Activated naive CD4-positive, alpha-beta T cell treated with anti-CD3 and anti-CD28 coated beads for 36 hours (primary cell): ENCODE data around the gene RASGRP1. TPM values are rescaled to one million over a fixed set of nuclear protein-coding genes. Genes with fewer than 3 reads are reported as not detected.

Experiments
- CTCF ChIA-PET: fragments of 350-600 bp; sonication (Branson Sonifier 250); formaldehyde crosslinking; loops from one replicate; lab custom pipeline; 2021; ENCODE audit warnings: antibody characterized with exemption; lab: Charles Lee
- DNase-seq: peaks from one replicate; pipeline ENCODE4 v3.0.0-alpha.2; 2020
- H3K27ac Mint-ChIP-seq: one replicate; pipeline ENCODE4 v1.8.0; 2021; ENCODE audit warnings: mild to moderate bottlenecking, mixed read lengths
- H3K27me3 Mint-ChIP-seq: one replicate; pipeline ENCODE4 v1.8.0; 2021; ENCODE audit warnings: low read depth, mixed read lengths
- H3K36me3 Mint-ChIP-seq: one replicate; pipeline ENCODE4 v1.8.0; 2021; ENCODE audit warnings: low read depth, mixed read lengths
- H3K4me1 Mint-ChIP-seq: one replicate; pipeline ENCODE4 v1.8.0; 2021; ENCODE audit warnings: low read depth, mixed read lengths
- H3K4me3 Mint-ChIP-seq: one replicate; pipeline ENCODE4 v1.8.0; 2021; ENCODE audit warnings: mild to moderate bottlenecking, moderate library complexity, mixed read lengths
- H3K9me3 Mint-ChIP-seq: one replicate; pipeline ENCODE4 v1.8.0; 2021; ENCODE audit warnings: mixed read lengths
- intact Hi-C: fragments of 100-400 bp; cut with micrococcal nuclease; formaldehyde crosslinking; loops from one replicate; pipeline ENCODE4 v1.15.1; 2023
- total RNA-seq, 2 experiments: library from RNA; stranded (reverse); gene quantifications; one replicate each; pipeline ENCODE4 v1.2.3, GENCODE V29; 2021

RASGRP1 gene
- total RNA-seq, 2 experiments from 2014 or later, result 44.2 to 44.9 TPM

- peaks cover 8% of the 10 kb centered on the region for H3K4me1 Mint-ChIP-seq
- H3K9me3 Mint-ChIP-seq, result peaks cover 5% of the 10 kb centered on the region
- CTCF ChIA-PET, result interaction anchor here (0.6 to 4.0 kb wide), 6 partner anchors 13 to 187 kb away, joined by 3 to 22 read pairs (median 4); partner anchors contain the start of gene RASGRP1
- intact Hi-C loops, result no loop called here
- H3K4me3 Mint-ChIP-seq, result no peak overlapping the region
- DNase-seq, result no peak
- H3K36me3 Mint-ChIP-seq, result peaks cover 61% of the 10 kb centered on the region
- H3K27ac Mint-ChIP-seq, result peak overlapping the region; percentile 54
- H3K27me3 Mint-ChIP-seq, result no peaks in the 10 kb centered on the region
Observed at GRCh38 chr15:38503496-38503895, 61.1 kb downstream of the RASGRP1 start.

DNA sequence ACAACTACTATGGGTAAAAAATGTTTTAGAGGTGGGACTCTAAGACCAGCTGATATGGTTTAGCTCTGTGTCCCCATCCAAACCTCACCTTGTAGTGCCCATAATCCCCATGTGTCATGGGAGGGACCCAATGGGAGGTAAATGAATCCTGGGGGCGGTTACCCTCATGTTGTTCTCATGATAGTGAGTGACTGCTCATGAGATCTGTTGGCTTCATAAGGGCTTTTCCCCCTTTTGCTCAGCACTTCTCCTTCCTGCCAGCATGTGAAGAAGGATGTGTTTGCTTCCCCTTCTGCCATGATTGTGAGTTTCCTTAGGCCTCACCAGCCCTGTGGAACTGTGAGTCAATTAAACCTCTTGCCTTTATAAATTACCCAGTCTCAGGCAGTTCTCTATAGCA lies 65.0 kb downstream of the RASGRP1 start:
- no peak for DNase-seq
- CTCF ChIA-PET, result interaction anchor here (0.7 to 2.4 kb wide), 4 partner anchors 46 to 204 kb away, joined by 3 to 8 read pairs (median 4); partner anchors contain the start of gene FAM98B
- Mint-ChIP-seq H3K4me3 (no peak overlapping the region), H3K9me3 (peaks cover 5% of the 10 kb centered on the region), H3K36me3 (peaks cover 52% of the 10 kb centered on the region), H3K27me3 (no peaks in the 10 kb centered on the region), H3K4me1 (peaks cover 10% of the 10 kb centered on the region), H3K27ac (no peak overlapping the region)
- intact Hi-C loops, result no loop called here

DNA sequence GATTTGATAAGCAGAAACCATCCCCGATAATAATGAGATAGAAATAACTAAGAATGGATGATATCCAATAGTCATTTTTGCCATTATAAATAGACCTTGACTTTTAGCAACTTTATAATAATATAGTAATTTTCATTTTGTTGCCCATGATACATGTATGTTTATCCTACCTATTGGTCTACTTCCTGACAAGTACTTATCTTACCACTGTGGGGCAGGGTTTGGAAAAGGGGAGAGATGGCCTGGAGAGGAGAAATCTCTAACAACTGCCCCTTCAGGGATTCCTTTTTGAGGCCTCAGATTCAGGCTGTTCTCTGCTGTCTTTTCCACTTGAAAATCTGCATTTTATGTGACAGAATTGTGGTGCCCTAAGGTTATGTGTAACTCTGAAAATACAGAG lies 68.5 kb downstream of the RASGRP1 start:
- intact Hi-C loops, result no loop called here
- H3K4me3 Mint-ChIP-seq, result no peak overlapping the region
- H3K9me3 Mint-ChIP-seq, result peaks cover 5% of the 10 kb centered on the region
- H3K27ac Mint-ChIP-seq, result peak overlapping the region; percentile 53
- peaks cover 40% of the 10 kb centered on the region for H3K36me3 Mint-ChIP-seq
- DNase-seq, result no peak
- H3K4me1 Mint-ChIP-seq, result peaks cover 18% of the 10 kb centered on the region
- H3K27me3 Mint-ChIP-seq, result no peaks in the 10 kb centered on the region
- CTCF ChIA-PET, result interaction anchor here (0.5 to 1.7 kb wide), 5 partner anchors 29 to 202 kb away, joined by 3 to 6 read pairs (median 4); partner anchors contain the start of gene RASGRP1

GRCh38 chr15:38490242-38490922 lies 74.2 kb downstream of the RASGRP1 start:
- peaks cover 28% of the 10 kb centered on the region for H3K36me3 Mint-ChIP-seq
- H3K4me1 Mint-ChIP-seq, result peaks cover 46% of the 10 kb centered on the region
- intact Hi-C loops, result no loop called here
- no peaks in the 10 kb centered on the region for H3K9me3 Mint-ChIP-seq
- no peak overlapping the region for H3K4me3 Mint-ChIP-seq
- CTCF ChIA-PET, result interaction anchor here (0.7 to 1.1 kb wide), 5 partner anchors 13 to 197 kb away, joined by 3 to 8 read pairs (median 3); no protein-coding TSS in a partner anchor
- no peak for DNase-seq
- H3K27me3 Mint-ChIP-seq, result no peaks in the 10 kb centered on the region
- peak overlapping the region; percentile 30 for H3K27ac Mint-ChIP-seq

DNA sequence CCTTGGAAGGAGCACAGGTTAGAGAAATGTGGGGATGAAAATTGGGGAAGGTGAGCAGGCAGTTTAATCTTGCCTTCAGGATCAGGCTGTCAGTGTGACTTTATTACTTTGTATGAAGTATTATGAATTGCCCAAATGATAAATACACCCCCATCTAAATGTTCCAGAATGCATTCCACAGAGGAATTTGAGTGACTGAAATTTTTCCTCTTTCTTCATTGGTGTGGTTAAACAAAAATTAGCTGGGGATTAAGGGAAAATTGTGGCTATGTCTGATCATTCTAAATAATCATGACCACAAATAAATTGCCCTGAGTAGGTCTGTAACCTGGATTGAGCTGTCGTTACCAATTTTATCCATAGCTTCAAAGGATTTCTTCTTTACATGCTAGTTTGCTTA lies 77.2 kb downstream of the RASGRP1 start:
- Mint-ChIP-seq H3K36me3 (peaks cover 26% of the 10 kb centered on the region), H3K27ac (peak overlapping the region; percentile 85), H3K27me3 (no peaks in the 10 kb centered on the region), H3K4me3 (peak overlapping the region; percentile 19), H3K4me1 (peaks cover 49% of the 10 kb centered on the region), H3K9me3 (no peaks in the 10 kb centered on the region)
- no peak for DNase-seq
- CTCF ChIA-PET, result interaction anchor here (0.7 to 2.7 kb wide), 6 partner anchors 12 to 212 kb away, joined by 3 to 12 read pairs (median 4); no protein-coding TSS in a partner anchor
- intact Hi-C loops, result loop anchor here (1.0 kb wide), 4 partner anchors 21 to 203 kb away; no protein-coding TSS in a partner anchor

DNA sequence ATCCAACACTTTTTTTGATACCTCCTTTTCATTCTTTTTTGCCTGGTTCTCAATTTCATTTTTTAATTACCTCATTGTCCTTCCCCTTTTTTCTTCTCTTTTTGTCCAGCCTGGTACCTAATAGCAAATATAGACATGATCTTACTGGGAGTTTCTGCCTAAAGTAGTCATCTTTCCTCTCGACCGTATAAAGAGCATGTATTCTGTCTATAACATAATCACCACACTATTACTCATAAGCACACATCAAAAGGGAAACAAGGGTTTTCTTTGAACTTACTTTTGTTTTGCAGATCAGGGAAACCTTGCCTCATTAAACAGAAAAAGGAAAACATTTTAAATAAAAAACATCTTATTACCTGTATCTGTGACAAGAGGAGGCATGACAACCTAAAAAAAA lies 77.7 kb downstream of the RASGRP1 start:
- Mint-ChIP-seq H3K27ac (peak overlapping the region; percentile 85), H3K4me3 (peak overlapping the region; percentile 29), H3K9me3 (no peaks in the 10 kb centered on the region), H3K4me1 (peaks cover 52% of the 10 kb centered on the region), H3K36me3 (peaks cover 26% of the 10 kb centered on the region), H3K27me3 (no peaks in the 10 kb centered on the region)
- CTCF ChIA-PET, result interaction anchor here (1.0 to 2.6 kb wide), 4 partner anchors 47 to 213 kb away, joined by 3 to 18 read pairs (median 8); no protein-coding TSS in a partner anchor
- intact Hi-C loops, result loop anchor here (1.0 kb wide), 4 partner anchors 21 to 203 kb away; no protein-coding TSS in a partner anchor
- DNase-seq, result no peak

DNA sequence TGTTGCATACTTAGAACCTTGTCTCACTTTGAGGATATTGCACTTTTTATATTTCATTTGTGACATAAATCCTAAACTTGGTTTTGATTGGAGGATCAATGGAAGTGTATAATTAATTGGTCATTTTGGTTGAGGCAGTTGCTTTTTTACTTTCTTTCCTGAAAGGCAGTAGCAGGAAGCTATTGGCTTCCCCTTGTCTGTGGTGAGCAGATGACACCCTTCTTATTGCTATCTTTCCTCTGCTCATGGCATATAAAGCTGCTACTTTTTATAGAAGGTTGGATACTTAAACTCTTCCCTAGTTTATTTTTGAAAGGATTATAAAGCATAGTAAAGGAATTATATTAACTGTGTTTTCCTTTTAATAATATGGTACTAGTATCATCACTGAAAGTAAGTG lies 82.0 kb downstream of the RASGRP1 start:
- Mint-ChIP-seq H3K4me1 (peaks cover 45% of the 10 kb centered on the region), H3K36me3 (peaks cover 27% of the 10 kb centered on the region), H3K27ac (peak overlapping the region; percentile 25), H3K27me3 (no peaks in the 10 kb centered on the region), H3K9me3 (no peaks in the 10 kb centered on the region), H3K4me3 (no peak overlapping the region)
- CTCF ChIA-PET, result interaction anchor here (0.5 to 2.3 kb wide), 8 partner anchors 28 to 231 kb away, joined by 3 to 8 read pairs (median 4); partner anchors contain the start of gene RASGRP1
- no peak for DNase-seq
- intact Hi-C loops, result no loop called here

- Mint-ChIP-seq H3K9me3 (no peaks in the 10 kb centered on the region), H3K36me3 (peaks cover 22% of the 10 kb centered on the region), H3K27me3 (no peaks in the 10 kb centered on the region), H3K27ac (no peak overlapping the region), H3K4me1 (peaks cover 37% of the 10 kb centered on the region), H3K4me3 (no peak overlapping the region)
- no peak for DNase-seq
- CTCF ChIA-PET, result interaction anchor here (0.7 to 2.3 kb wide), 5 partner anchors 42 to 218 kb away, joined by 3 to 8 read pairs (median 6); partner anchors contain the start of gene RASGRP1
- intact Hi-C loops, result no loop called here
Observed at GRCh38 chr15:38481761-38482160, 82.9 kb downstream of the RASGRP1 start.

DNA sequence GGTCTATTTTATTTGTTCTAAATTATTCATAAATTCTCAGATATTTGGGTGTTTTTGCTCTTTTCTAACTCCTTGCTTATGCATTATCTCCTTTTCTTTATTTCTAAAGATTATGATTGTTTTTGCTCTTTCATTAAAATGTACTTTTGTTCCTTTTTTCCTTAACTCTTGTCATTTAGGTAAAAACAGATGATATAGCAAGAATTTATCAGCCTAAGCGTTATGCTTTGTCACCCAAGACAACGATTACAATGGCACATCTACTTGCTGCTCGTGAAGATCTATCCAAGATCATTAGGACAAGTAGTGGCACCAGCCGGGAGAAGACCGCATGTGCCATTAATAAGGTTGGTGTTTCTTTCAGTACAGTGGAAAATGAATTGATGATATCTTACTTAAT lies 83.5 kb downstream of the RASGRP1 start:
- Mint-ChIP-seq H3K9me3 (no peaks in the 10 kb centered on the region), H3K27me3 (no peaks in the 10 kb centered on the region), H3K36me3 (peaks cover 24% of the 10 kb centered on the region), H3K4me1 (peaks cover 32% of the 10 kb centered on the region), H3K4me3 (no peak overlapping the region), H3K27ac (no peak overlapping the region)
- CTCF ChIA-PET, result interaction anchor here (2.2 to 2.3 kb wide), 2 partner anchors 83 to 209 kb away, joined by 7 to 8 read pairs; partner anchors contain the start of gene RASGRP1
- intact Hi-C loops, result no loop called here
- no peak for DNase-seq

DNA sequence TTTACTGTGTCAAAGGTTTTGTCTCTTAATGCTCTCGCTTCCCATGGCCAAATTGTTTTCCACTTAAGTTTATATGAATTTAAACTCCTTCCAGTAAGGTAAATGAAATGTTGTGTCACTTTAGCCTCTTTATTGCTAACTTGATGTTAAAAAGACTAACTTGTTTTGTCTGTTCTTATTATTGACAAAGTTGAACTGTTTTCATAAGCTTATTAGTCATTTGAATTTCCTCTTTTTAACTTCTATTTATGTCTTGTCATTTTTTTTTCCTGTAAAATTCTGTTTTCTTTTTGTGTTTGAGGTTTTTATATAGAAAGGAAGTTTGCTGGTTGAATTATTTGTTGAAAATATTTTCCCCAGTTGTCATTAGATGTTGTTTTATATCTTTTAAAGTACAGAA lies 84.9 kb downstream of the RASGRP1 start:
- no peak for DNase-seq
- CTCF ChIA-PET, result interaction anchor here (0.6 to 2.7 kb wide), 2 partner anchors 211 to 275 kb away, joined by 3 to 16 read pairs; no protein-coding TSS in a partner anchor
- peaks cover 26% of the 10 kb centered on the region for H3K4me1 Mint-ChIP-seq
- no peak overlapping the region for H3K4me3 Mint-ChIP-seq
- H3K27me3 Mint-ChIP-seq, result no peaks in the 10 kb centered on the region
- intact Hi-C loops, result no loop called here
- peaks cover 26% of the 10 kb centered on the region for H3K36me3 Mint-ChIP-seq
- H3K27ac Mint-ChIP-seq, result no peak overlapping the region
- H3K9me3 Mint-ChIP-seq, result no peaks in the 10 kb centered on the region

GRCh38 chr15:38479266-38479665 lies 85.3 kb downstream of the RASGRP1 start:
- no peak for DNase-seq
- CTCF ChIA-PET, result interaction anchor here (2.7 kb wide), 1 partner anchor 211 kb away, joined by 16 read pairs; no protein-coding TSS in a partner anchor
- no peak overlapping the region for H3K4me3 Mint-ChIP-seq
- peaks cover 27% of the 10 kb centered on the region for H3K4me1 Mint-ChIP-seq
- peaks cover 29% of the 10 kb centered on the region for H3K36me3 Mint-ChIP-seq
- no peaks in the 10 kb centered on the region for H3K9me3 Mint-ChIP-seq
- no peak overlapping the region for H3K27ac Mint-ChIP-seq
- no peaks in the 10 kb centered on the region for H3K27me3 Mint-ChIP-seq
- intact Hi-C loops, result no loop called here

DNA sequence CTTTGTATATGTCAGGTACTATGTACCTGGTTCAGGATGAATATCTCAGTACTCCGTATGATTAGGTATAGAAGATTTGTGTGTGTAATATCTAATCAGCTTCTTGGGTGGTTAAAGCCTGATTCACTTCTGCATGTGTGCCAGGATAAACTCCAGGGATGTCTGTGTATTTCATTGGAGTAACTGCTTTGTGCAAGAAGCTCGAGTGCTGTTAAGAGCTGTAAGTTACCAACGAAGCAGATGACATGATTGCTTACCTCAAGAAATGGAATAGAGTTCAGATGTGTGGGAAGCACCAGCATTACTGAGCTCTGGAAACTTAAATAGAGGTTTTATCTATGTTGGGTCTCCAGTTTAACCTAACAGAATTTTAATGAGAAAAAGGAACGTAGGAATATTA lies 87.0 kb downstream of the RASGRP1 start:
- intact Hi-C loops, result no loop called here
- H3K4me1 Mint-ChIP-seq, result peaks cover 27% of the 10 kb centered on the region
- no peaks in the 10 kb centered on the region for H3K27me3 Mint-ChIP-seq
- CTCF ChIA-PET, result interaction anchor here (1.4 to 4.1 kb wide), 5 partner anchors 37 to 222 kb away, joined by 3 to 58 read pairs (median 8); no protein-coding TSS in a partner anchor
- peaks cover 29% of the 10 kb centered on the region for H3K36me3 Mint-ChIP-seq
- DNase-seq, result no peak
- no peak overlapping the region for H3K27ac Mint-ChIP-seq
- H3K4me3 Mint-ChIP-seq, result no peak overlapping the region
- H3K9me3 Mint-ChIP-seq, result no peaks in the 10 kb centered on the region
